Ascending aorta (tissue), 2 donors: ENCODE results near the gene PDE1C. TPM values are rescaled to one million over a fixed set of nuclear protein-coding genes. Genes with fewer than 3 reads are reported as not detected.

Experiments used
- DNase-seq, 2 donors: peaks; one replicate each; pipeline ENCODE4 v3.0.0-alpha.2; 2019; ENCODE audit warnings: low spot score in 2 of 2
- H3K27ac ChIP-seq, 2 donors: fragments of 200-600 bp; sonication (generic); one replicate each; pipeline ENCODE4 v1.5.1; 2016 to 2017; ENCODE audit warnings: mild to moderate bottlenecking in 1 of 2
- H3K27me3 ChIP-seq: fragments of 200-600 bp; sonication (generic); one replicate; pipeline ENCODE4 v1.5.1; 2017
- H3K36me3 ChIP-seq, 2 donors: fragments of 200-600 bp; sonication (generic); one replicate each; pipeline ENCODE4 v1.5.1; 2016
- H3K4me1 ChIP-seq, 2 donors: fragments of 200-600 bp; sonication (generic); one replicate each; pipeline ENCODE4 v1.5.1; 2016 to 2017; ENCODE audit warnings: mild to moderate bottlenecking in 1 of 2
- H3K4me3 ChIP-seq, 2 donors: fragments of 200-600 bp; sonication (generic); one replicate each; pipeline ENCODE4 v1.5.1; 2016 to 2017; ENCODE audit warnings: mild to moderate bottlenecking in 1 of 2
- H3K9me3 ChIP-seq, 2 donors: fragments of 200-600 bp; sonication (generic); one replicate each; pipeline ENCODE4 v1.5.1; 2016
- CTCF ChIP-seq, 3 experiments: fragments of 200-600 bp in 2 of 3; fragments of 450-650 bp in 1 of 3; sonication (generic) in 2 of 3; IDR thresholded peaks; one replicate each; pipeline ENCODE4 v1.5.1; 2016 to 2019; ENCODE audit warnings: antibody characterized with exemption in 3 of 3, mild to moderate bottlenecking in 1 of 3, moderate library complexity in 1 of 3
- intact Hi-C: fragments of 100-400 bp; cut with DNase I; formaldehyde crosslinking; loops from one replicate; pipeline ENCODE4 v1.15.1; 2023
- total RNA-seq: library from RNA; depleted of rRNA; stranded (reverse); fragments of >200 nt; gene quantifications from one replicate; pipeline ENCODE4 v1.1.0, GENCODE V29; 2016

PDE1C gene
- total RNA-seq, 1 donor from 2014 or later = 1.4 TPM

GRCh38 chr7:32061346-32061745 lies 8.9 kb downstream of the PDE1C start:
- Histone ChIP-seq H3K4me1 (no peaks in the 10 kb centered on the region), H3K27ac (no peak overlapping the region), H3K36me3 (no peaks in the 10 kb centered on the region), H3K9me3 (no peaks in the 10 kb centered on the region), H3K4me3 (no peak overlapping the region), H3K27me3 (no peaks in the 10 kb centered on the region)
- DNase-seq = no peak
- no peak for TF ChIP-seq CTCF (IDR thresholded peaks at IDR 0.05)
- intact Hi-C loops = no loop called here

- H3K4me1 ChIP-seq = no peaks in the 10 kb centered on the region
- no peak for DNase-seq
- no peak overlapping the region for H3K4me3 ChIP-seq
- no peaks in the 10 kb centered on the region for H3K27me3 ChIP-seq
- H3K27ac ChIP-seq = no peak overlapping the region
- intact Hi-C loops = no loop called here
- H3K36me3 ChIP-seq = no peaks in the 10 kb centered on the region
- TF ChIP-seq CTCF (IDR thresholded peaks at IDR 0.05) = no peak
- H3K9me3 ChIP-seq = no peaks in the 10 kb centered on the region
Observed at GRCh38 chr7:32059289-32060011, 10.8 kb downstream of the PDE1C start.

GRCh38 chr7:32058002-32058401 lies 12.2 kb downstream of the PDE1C start:
- Histone ChIP-seq H3K27ac (no peak overlapping the region), H3K9me3 (no peaks in the 10 kb centered on the region), H3K4me3 (no peak overlapping the region), H3K4me1 (no peaks in the 10 kb centered on the region), H3K36me3 (no peaks in the 10 kb centered on the region), H3K27me3 (no peaks in the 10 kb centered on the region)
- TF ChIP-seq CTCF (IDR thresholded peaks at IDR 0.05) = no peak
- intact Hi-C loops = no loop called here
- DNase-seq = no peak

- Histone ChIP-seq H3K36me3 (no peaks in the 10 kb centered on the region), H3K4me3 (no peak overlapping the region), H3K4me1 (no peaks in the 10 kb centered on the region), H3K9me3 (no peaks in the 10 kb centered on the region), H3K27ac (no peak overlapping the region), H3K27me3 (no peaks in the 10 kb centered on the region)
- TF ChIP-seq CTCF (IDR thresholded peaks at IDR 0.05) = no peak
- no peak for DNase-seq
- intact Hi-C loops = no loop called here
Observed at GRCh38 chr7:32056767-32057166, 13.4 kb downstream of the PDE1C start.

GRCh38 chr7:32053204-32053603 lies 17.0 kb downstream of the PDE1C start:
- H3K36me3 ChIP-seq = no peaks in the 10 kb centered on the region
- H3K27ac ChIP-seq = no peak overlapping the region
- H3K4me1 ChIP-seq = no peaks in the 10 kb centered on the region
- TF ChIP-seq CTCF (IDR thresholded peaks at IDR 0.05) = no peak
- no peaks in the 10 kb centered on the region for H3K27me3 ChIP-seq
- intact Hi-C loops = no loop called here
- no peak overlapping the region for H3K4me3 ChIP-seq
- no peaks in the 10 kb centered on the region for H3K9me3 ChIP-seq
- no peak for DNase-seq

- Histone ChIP-seq H3K4me3 (no peak overlapping the region), H3K9me3 (no peaks in the 10 kb centered on the region), H3K27ac (no peak overlapping the region), H3K4me1 (no peaks in the 10 kb centered on the region), H3K27me3 (no peaks in the 10 kb centered on the region), H3K36me3 (no peaks in the 10 kb centered on the region)
- DNase-seq = no peak
- TF ChIP-seq CTCF (IDR thresholded peaks at IDR 0.05) = no peak
- intact Hi-C loops = no loop called here
Observed at GRCh38 chr7:32051128-32051527, 19.1 kb downstream of the PDE1C start.
